H1 (cell line): ENCODE data around the gene IL1R1. TPM values are rescaled to one million over a fixed set of nuclear protein-coding genes. Genes with fewer than 3 reads are reported as not detected.

Experiments used
- CTCF ChIA-PET: fragments of 300-600 bp; sonication (Branson Sonifier 250); formaldehyde crosslinking; loops from one replicate; lab custom pipeline; 2021; ENCODE audit not compliant: partially characterized antibody; lab: Charles Lee
- POLR2A ChIA-PET: fragments of 300-600 bp; sonication (Branson Sonifier 250); formaldehyde crosslinking; loops from one replicate; lab custom pipeline; 2021; ENCODE audit warnings: inconsistent platforms; ENCODE audit not compliant: partially characterized antibody; lab: Charles Lee
- DNase-seq, 2 experiments: peaks; one replicate each; pipeline versions ENCODE4 v3.0.0 to v3.0.0-alpha.2; 2010 to 2022; ENCODE audit warnings: low spot score in 2 of 2, low read depth in 1 of 2, mixed read lengths in 1 of 2
- FAIRE-seq: peaks from 2 replicates; lab custom pipeline; 2011; peaks lifted over from hg19 to GRCh38; lab: Jason Lieb, UNC
- H2AFZ ChIP-seq: 2 replicates; pipeline ENCODE4 v1.8.1; 2012; ENCODE audit warnings: low read length, inconsistent platforms
- H2AK5ac ChIP-seq: 2 replicates; pipeline ENCODE4 v1.6.1; 2013; ENCODE audit warnings: low read depth, low read length
- H2BK120ac ChIP-seq: replicated peaks from 2 replicates; pipeline ENCODE3; 2013; ENCODE audit warnings: low read depth, low read length, inconsistent platforms
- H2BK12ac ChIP-seq: 2 replicates; pipeline ENCODE4 v1.6.1; 2013; ENCODE audit warnings: low read depth, low read length
- H2BK15ac ChIP-seq: 2 replicates; pipeline ENCODE4 v1.6.1; 2013; ENCODE audit warnings: low read length
- H2BK20ac ChIP-seq: 2 replicates; pipeline ENCODE4 v1.6.1; 2013; ENCODE audit warnings: low read length
- H2BK5ac ChIP-seq: 2 replicates; pipeline ENCODE4 v1.6.1; 2013; ENCODE audit warnings: low read depth, low read length
- H3K14ac ChIP-seq: 2 replicates; pipeline ENCODE4 v1.6.1; 2013; ENCODE audit warnings: inconsistent platforms; ENCODE audit not compliant: insufficient read length
- H3K18ac ChIP-seq: 2 replicates; pipeline ENCODE4 v1.6.1; 2013; ENCODE audit warnings: low read length; ENCODE audit errors: extremely low read depth
- H3K23ac ChIP-seq: 2 replicates; pipeline ENCODE4 v1.6.1; 2013; ENCODE audit warnings: inconsistent platforms; ENCODE audit not compliant: insufficient read length
- H3K23me2 ChIP-seq: 2 replicates; pipeline ENCODE4 v1.6.1; 2013; ENCODE audit warnings: low read depth, low read length
- H3K27ac ChIP-seq: 2 replicates; pipeline ENCODE4 v1.6.1; 2011; ENCODE audit warnings: low read depth, low read length, inconsistent platforms
- H3K27me3 ChIP-seq, 4 experiments: replicated peaks in 1 of 4; 1 replicate in 1 of 4; 2 replicates in 3 of 4; pipeline versions ENCODE4 v1.6.1 to v1.8.1; 2011 to 2013; ENCODE audit warnings: low read length in 3 of 4, mild to moderate bottlenecking in 3 of 4, inconsistent platforms in 2 of 4, mixed read lengths in 2 of 4, moderate library complexity in 1 of 4; ENCODE audit not compliant: control insufficient read depth in 3 of 4, insufficient read depth in 3 of 4; ENCODE audit errors: extremely low read depth in 1 of 4
- H3K36me3 ChIP-seq, 4 experiments: 2 replicates each; pipeline versions ENCODE4 v1.6.1 to v1.8.1; 2011 to 2013; ENCODE audit warnings: mild to moderate bottlenecking in 4 of 4, low read length in 3 of 4, moderate library complexity in 2 of 4, control low read depth in 1 of 4, inconsistent platforms in 1 of 4; ENCODE audit not compliant: insufficient read depth in 4 of 4, control insufficient read depth in 2 of 4
- H3K4ac ChIP-seq: replicated peaks from 2 replicates; pipeline ENCODE3; 2013; ENCODE audit warnings: low read length, low read depth, mixed read lengths, inconsistent platforms; ENCODE audit not compliant: insufficient read length
- H3K4me1 ChIP-seq, 4 experiments: replicated peaks in 1 of 4; 1 replicate in 1 of 4; 2 replicates in 3 of 4; pipeline versions ENCODE4 v1.6.1 to v1.8.1; 2011 to 2013; ENCODE audit warnings: low read length in 3 of 4, inconsistent platforms in 2 of 4, mixed read lengths in 1 of 4; ENCODE audit not compliant: insufficient read depth in 4 of 4, control insufficient read depth in 3 of 4
- H3K4me2 ChIP-seq, 2 experiments: 2 replicates each; pipeline versions ENCODE4 v1.6.1 to v1.8.1; 2011 to 2013; ENCODE audit warnings: low read depth in 2 of 2, low read length in 2 of 2, control low read depth in 1 of 2, inconsistent platforms in 1 of 2, mild to moderate bottlenecking in 1 of 2; ENCODE audit not compliant: insufficient read depth in 1 of 2
- H3K4me3 ChIP-seq, 4 experiments: fragments of 200-600, 300-600 bp in 1 of 4; sonication (generic), shearing (Covaris generic), sonication (Bioruptor Twin) in 1 of 4; 2 replicates each; pipeline versions ENCODE4 v1.5.1 to v1.8.1; 2011 to 2016; ENCODE audit warnings: low read length in 4 of 4, low read depth in 3 of 4, control low read depth in 2 of 4, inconsistent platforms in 2 of 4, mild to moderate bottlenecking in 2 of 4, mixed read lengths in 1 of 4, moderate library complexity in 1 of 4; ENCODE audit not compliant: insufficient read depth in 2 of 4; ENCODE audit errors: extremely low read depth in 1 of 4
- H3K56ac ChIP-seq: replicated peaks from 2 replicates; pipeline ENCODE3; 2013; ENCODE audit warnings: low read depth, mild to moderate bottlenecking, mixed read lengths, low read length, inconsistent platforms; ENCODE audit not compliant: insufficient read length
- H3K79me1 ChIP-seq: 2 replicates; pipeline ENCODE4 v1.6.1; 2013; ENCODE audit warnings: low read depth, low read length, control low read depth
- H3K79me2 ChIP-seq, 2 experiments: 2 replicates each; pipeline versions ENCODE4 v1.6.1 to v1.8.1; 2012 to 2013; ENCODE audit warnings: low read length in 2 of 2, mild to moderate bottlenecking in 2 of 2, inconsistent platforms in 1 of 2; ENCODE audit not compliant: insufficient read depth in 2 of 2, control insufficient read depth in 1 of 2
- H3K9ac ChIP-seq, 4 experiments: replicated peaks in 1 of 4; 1 replicate in 1 of 4; 2 replicates in 3 of 4; pipeline versions ENCODE4 v1.6.1 to v1.8.1; 2011 to 2013; ENCODE audit warnings: low read depth in 3 of 4, low read length in 3 of 4, control low read depth in 2 of 4, mild to moderate bottlenecking in 2 of 4, moderate library complexity in 2 of 4, inconsistent platforms in 1 of 4; ENCODE audit errors: extremely low read depth in 1 of 4
- H3K9me3 ChIP-seq, 2 experiments: 2 replicates each; pipeline versions ENCODE4 v1.6.1 to v1.8.1; 2012 to 2013; ENCODE audit warnings: mild to moderate bottlenecking in 2 of 2, moderate library complexity in 2 of 2, control low read depth in 1 of 2, inconsistent platforms in 1 of 2, low read depth in 1 of 2, low read length in 1 of 2, mixed read lengths in 1 of 2; ENCODE audit not compliant: insufficient read depth in 2 of 2
- H4K20me1 ChIP-seq, 2 experiments: replicated peaks in 1 of 2; 2 replicates each; pipeline versions ENCODE3 to v1.8.1; 2011 to 2013; ENCODE audit warnings: inconsistent platforms in 2 of 2, low read length in 2 of 2, mild to moderate bottlenecking in 1 of 2; ENCODE audit not compliant: insufficient read depth in 2 of 2, control insufficient read depth in 1 of 2
- H4K5ac ChIP-seq: 2 replicates; pipeline ENCODE4 v1.6.1; 2013; ENCODE audit warnings: low read length, low read depth, mixed read lengths, inconsistent platforms; ENCODE audit not compliant: insufficient read length
- H4K8ac ChIP-seq: 2 replicates; pipeline ENCODE4 v1.8.0; 2013; ENCODE audit warnings: mild to moderate bottlenecking, moderate library complexity, low read length, inconsistent platforms; ENCODE audit not compliant: insufficient read depth; ENCODE audit errors: extremely low read depth
- H4K91ac ChIP-seq: replicated peaks from 2 replicates; pipeline ENCODE3; 2013; ENCODE audit warnings: low read length, mixed read lengths, inconsistent platforms; ENCODE audit not compliant: insufficient read length
- RBBP5 ChIP-seq: IDR thresholded peaks from 2 replicates; pipeline ENCODE4 v1.7.1; 2012; ENCODE audit warnings: low read depth, mild to moderate bottlenecking, inconsistent platforms, low read length, moderate library complexity, borderline replicate concordance
- SP2 ChIP-seq: IDR thresholded peaks from 2 replicates; pipeline ENCODE4 v1.6.1; 2012; ENCODE audit warnings: mild to moderate bottlenecking, low read length, inconsistent platforms
- WGBS, 2 experiments: shearing (Covaris generic) in 1 of 2; methylation state at CpG; one replicate each; pipeline versions ENCODE4 v1.1.6 to v1.1.7; 2013 to 2015; ENCODE audit warnings: low lambda C conversion rate in 2 of 2, mixed read lengths in 2 of 2, inconsistent platforms in 1 of 2, low coverage in 1 of 2, missing lambda C conversion rate in 1 of 2; ENCODE audit not compliant: insufficient replicate concordance in 2 of 2, insufficient coverage in 1 of 2, insufficient read length in 1 of 2; ENCODE audit errors: extremely low coverage in 1 of 2, missing lambda C conversion rate in 1 of 2; 5-methylcytosine and 5-hydroxymethylcytosine counted together
- polyA plus RNA-seq, 7 experiments: library from polyadenylated mRNA; depleted of rRNA in 3 of 7; stranded (reverse) in 5 of 7; unstranded in 2 of 7; fragments of >200 nt in 5 of 7; fragments of 200-250 nt in 2 of 7; gene quantifications; 1 replicate in 5 of 7; 2 replicates in 1 of 7; 4 replicates in 1 of 7; pipeline versions ENCODE4 v1.2.1 to v1.2.3, GENCODE V29; 2011 to 2013; ENCODE audit warnings: missing spikeins in 2 of 7, mixed read lengths in 2 of 7
- total RNA-seq: library from RNA; stranded (reverse); fragmentation: NEBNext Ultra II Directional; extraction: Animal tissue kit (Norgen Biotek cat#: 25700); gene quantifications from 2 replicates; pipeline ENCODE4 v1.2.1, GENCODE V29; 2021

IL1R1 gene
- total and polyA plus RNA-seq, 2 of the 8 experiments (the other 6 are each of a cell fraction or from before 2014, with no cell fraction given): 0.34 to 0.47 TPM

- ChIA-PET CTCF (interaction anchor here (1.3 kb wide), 1 partner anchor 161 kb away, joined by 4 read pairs; no protein-coding TSS in a partner anchor), POLR2A (no interaction called here)
- no peaks in the 10 kb centered on the region for H3K9me3 ChIP-seq
- no peak overlapping the region for H3K9ac ChIP-seq
- no peak overlapping the region for H4K91ac ChIP-seq
- H3K23ac ChIP-seq: no peak overlapping the region
- H2BK12ac ChIP-seq: no peak overlapping the region
- H2BK5ac ChIP-seq: no peak overlapping the region
- no peaks in the 10 kb centered on the region for H3K4me1 ChIP-seq
- FAIRE-seq (no peak), DNase-seq (no peak)
- H3K23me2 ChIP-seq: no peaks in the 10 kb centered on the region
- no peak overlapping the region for H2BK15ac ChIP-seq
- no peaks in the 10 kb centered on the region for H3K27me3 ChIP-seq
- no peak overlapping the region for H3K4me2 ChIP-seq
- no peaks in the 10 kb centered on the region for H3K36me3 ChIP-seq
- H3K56ac ChIP-seq: no peak overlapping the region
- no peak overlapping the region for H4K8ac ChIP-seq
- no peaks in the 10 kb centered on the region for H3K79me1 ChIP-seq
- no peak overlapping the region for H3K4ac ChIP-seq
- no peak overlapping the region for H2BK20ac ChIP-seq
- 69% methylated on average over 1 of the region's 1 CpG; no CpG with 5 or more reads in 1 of the 2 experiments for WGBS, 2 experiments
- H3K14ac ChIP-seq: no peak overlapping the region
- H2BK120ac ChIP-seq: no peak overlapping the region
- no peak overlapping the region for H3K18ac ChIP-seq
- H3K27ac ChIP-seq: no peak overlapping the region
- no peak overlapping the region for H4K5ac ChIP-seq
- no peaks in the 10 kb centered on the region for H3K79me2 ChIP-seq
- no peak overlapping the region for H3K4me3 ChIP-seq
- H2AK5ac ChIP-seq: no peak overlapping the region
- no peak overlapping the region for H2AFZ ChIP-seq
- no peaks in the 10 kb centered on the region for H4K20me1 ChIP-seq
- TF ChIP-seq SP2 (no peak), RBBP5 (no peak)
Observed at GRCh38 chr2:102180687-102180999, 38.1 kb downstream of the IL1R1 start.
